PC-9 (cell line): Measurements from ENCODE around the gene TMEM52. TPM values are rescaled to one million over a fixed set of nuclear protein-coding genes. Genes with fewer than 3 reads are reported as not detected.
"Not testable (repeated sequence)": the region's sequence is repeated elsewhere in the genome, so short reads cannot be mapped to it uniquely, and the experiment has no call there.

ENCODE experiments used
- BruUV-seq: library from RNA; stranded (reverse); fragments of 400-500 nt; replicated peaks from 2 replicates; lab custom pipeline; 2021; lab: Mats Ljungman, UMichigan
- CTCF ChIA-PET: fragments of 300-600 bp; sonication (Branson Sonifier 250); formaldehyde crosslinking; loops from one replicate; lab custom pipeline; 2022; ENCODE audit warnings: antibody characterized with exemption; lab: Charles Lee
- POLR2A ChIA-PET: fragments of 300-600 bp; sonication (Branson Sonifier 250); formaldehyde crosslinking; loops from one replicate; lab custom pipeline; 2022; ENCODE audit warnings: antibody characterized with exemption; ENCODE audit not compliant: unreplicated experiment; lab: Charles Lee
- DNase-seq, 2 experiments: peaks; one replicate each; pipeline versions ENCODE4 v3.0.0 to v3.0.0-alpha.2; 2015 to 2022; ENCODE audit warnings: mixed read lengths in 1 of 2
- H2AFZ ChIP-seq: fragments of 200-600 bp; sonication (generic); 2 replicates; pipeline ENCODE4 v1.8.1; 2017; ENCODE audit warnings: antibody characterized with exemption
- H3F3A ChIP-seq: fragments of 200-600 bp; sonication (generic); 2 replicates; pipeline ENCODE4 v1.8.1; 2017; ENCODE audit warnings: antibody characterized with exemption, mild to moderate bottlenecking, low read depth; ENCODE audit not compliant: insufficient read depth
- H3K27ac ChIP-seq: fragments of 200-600 bp; sonication (generic); 2 replicates; pipeline ENCODE4 v1.6.1; 2016; ENCODE audit warnings: mixed run types
- H3K27me3 ChIP-seq: fragments of 200-600 bp; sonication (generic); 2 replicates; pipeline ENCODE4 v1.6.1; 2016; ENCODE audit warnings: low read depth, mixed run types; ENCODE audit not compliant: insufficient read depth
- H3K36me3 ChIP-seq: fragments of 200-600 bp; sonication (generic); 2 replicates; pipeline ENCODE4 v1.6.1; 2016; ENCODE audit warnings: low read depth, mixed run types
- H3K4me1 ChIP-seq: fragments of 200-600 bp; sonication (generic); replicated peaks from 2 replicates; pipeline ENCODE4 v1.6.1; 2016; ENCODE audit warnings: mixed run types; ENCODE audit not compliant: insufficient read depth
- H3K4me2 ChIP-seq: fragments of 200-600 bp; sonication (generic); 2 replicates; pipeline ENCODE4 v1.6.1; 2017; ENCODE audit warnings: mixed run types
- H3K4me3 ChIP-seq: fragments of 200-600 bp; sonication (generic); 2 replicates; pipeline ENCODE4 v1.6.1; 2016; ENCODE audit warnings: mixed run types
- H3K79me2 ChIP-seq: fragments of 200-600 bp; sonication (generic); 2 replicates; pipeline ENCODE4 v1.6.1; 2017; ENCODE audit warnings: low read depth, mixed run types
- H3K9me2 ChIP-seq: fragments of 200-600 bp; sonication (generic); 2 replicates; pipeline ENCODE4 v1.8.1; 2017; ENCODE audit warnings: mild to moderate bottlenecking; ENCODE audit not compliant: insufficient read depth
- H3K9me3 ChIP-seq: fragments of 200-600 bp; sonication (generic); 2 replicates; pipeline ENCODE4 v1.8.1; 2016; ENCODE audit warnings: low read depth; ENCODE audit not compliant: insufficient read depth
- H4K20me1 ChIP-seq: fragments of 200-600 bp; sonication (generic); 2 replicates; pipeline ENCODE4 v1.8.1; 2017; ENCODE audit not compliant: insufficient read depth
- CTCF ChIP-seq: fragments of 200-600 bp; sonication (generic); conservative IDR thresholded peaks from 2 replicates; pipeline ENCODE4 v1.6.1; 2017; ENCODE audit warnings: mixed run types, antibody characterized with exemption, mild to moderate bottlenecking, moderate library complexity
- EZH2 ChIP-seq: fragments of 200-600 bp; sonication (generic); IDR thresholded peaks from 2 replicates; pipeline ENCODE4 v1.8.0; 2017; ENCODE audit warnings: antibody characterized with exemption, low read depth
- intact Hi-C: fragments of 100-400 bp; cut with micrococcal nuclease; formaldehyde crosslinking; loops from one replicate; pipeline ENCODE4 v1.10.0; 2022; ENCODE audit not compliant: unreplicated experiment
- total RNA-seq: library from RNA; stranded (reverse); gene quantifications from 2 replicates; pipeline ENCODE4 v1.2.3, GENCODE V29; 2021

The TMEM52 gene
- total RNA-seq, 1 experiment from 2014 or later, result 7.4 TPM

GRCh38 chr1:1938276-1938573 is 19.1 kb upstream of the TMEM52 start:
- Histone ChIP-seq H3K9me2 (no peaks in the 10 kb centered on the region), H3K4me1 (no peaks in the 10 kb centered on the region), H3K36me3 (no peaks in the 10 kb centered on the region), H2AFZ (no peak overlapping the region), H3K79me2 (no peaks in the 10 kb centered on the region), H3K27ac (no peak overlapping the region), H3F3A (no peaks in the 10 kb centered on the region), H4K20me1 (no peaks in the 10 kb centered on the region), H3K4me2 (no peak overlapping the region), H3K9me3 (no peaks in the 10 kb centered on the region), H3K4me3 (no peak overlapping the region), H3K27me3 (peaks cover 65% of the 10 kb centered on the region)
- ChIA-PET CTCF (no interaction called here), POLR2A (no interaction called here)
- intact Hi-C loops, result no loop called here
- TF ChIP-seq CTCF (no peak), EZH2 (no peak)
- BruUV-seq, result no TSS peak
- no peak for DNase-seq

DNA sequence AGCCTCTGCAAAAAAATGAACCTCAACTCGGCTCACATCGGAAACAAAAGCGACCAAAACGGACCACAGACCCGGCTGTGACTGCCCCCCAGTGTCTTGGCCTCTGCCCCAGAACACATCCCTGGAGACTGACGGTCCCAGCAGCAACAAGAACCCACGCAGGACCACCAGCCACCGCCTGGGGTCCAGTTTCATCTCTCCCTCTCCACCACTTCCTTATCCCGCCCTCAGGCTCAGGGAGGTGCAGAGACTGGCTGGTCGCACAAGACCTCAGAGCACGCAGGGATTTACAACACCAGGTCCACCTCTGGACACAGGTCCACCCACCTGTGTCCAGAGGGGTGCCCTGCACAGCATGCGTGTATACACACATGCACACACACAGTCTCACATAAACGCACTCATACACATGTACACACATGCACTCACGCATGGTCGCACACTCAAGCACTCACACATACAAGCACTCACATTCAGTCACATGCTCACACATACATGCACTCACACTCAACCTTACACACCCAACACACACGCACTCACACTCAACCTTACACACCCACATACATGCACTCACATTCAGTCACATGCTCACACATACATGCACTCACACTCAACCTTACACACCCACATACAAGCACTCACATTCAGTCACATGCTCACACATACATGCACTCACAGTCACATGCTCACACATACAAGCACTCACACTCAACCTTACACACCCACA is 18.6 kb upstream of the TMEM52 start:
- no peak overlapping the region for H3K4me2 ChIP-seq
- BruUV-seq, result no TSS peak
- no peak overlapping the region for H3K27ac ChIP-seq
- no peak for TF ChIP-seq CTCF
- no peak for DNase-seq
- no peaks in the 10 kb centered on the region for H4K20me1 ChIP-seq
- intact Hi-C loops, result no loop called here
- POLR2A ChIA-PET, result no interaction called here
- H3K4me3 ChIP-seq, result no peak overlapping the region
- H3K36me3 ChIP-seq, result no peaks in the 10 kb centered on the region
- H3K4me1 ChIP-seq, result no peaks in the 10 kb centered on the region
- no peaks in the 10 kb centered on the region for H3K9me3 ChIP-seq
- H3K27me3 ChIP-seq, result peaks cover 62% of the 10 kb centered on the region
- no peaks in the 10 kb centered on the region for H3K79me2 ChIP-seq
- no peaks in the 10 kb centered on the region for H3K9me2 ChIP-seq
- CTCF ChIA-PET, result no interaction called here
- H2AFZ ChIP-seq, result no peak overlapping the region
- no peaks in the 10 kb centered on the region for H3F3A ChIP-seq

DNA sequence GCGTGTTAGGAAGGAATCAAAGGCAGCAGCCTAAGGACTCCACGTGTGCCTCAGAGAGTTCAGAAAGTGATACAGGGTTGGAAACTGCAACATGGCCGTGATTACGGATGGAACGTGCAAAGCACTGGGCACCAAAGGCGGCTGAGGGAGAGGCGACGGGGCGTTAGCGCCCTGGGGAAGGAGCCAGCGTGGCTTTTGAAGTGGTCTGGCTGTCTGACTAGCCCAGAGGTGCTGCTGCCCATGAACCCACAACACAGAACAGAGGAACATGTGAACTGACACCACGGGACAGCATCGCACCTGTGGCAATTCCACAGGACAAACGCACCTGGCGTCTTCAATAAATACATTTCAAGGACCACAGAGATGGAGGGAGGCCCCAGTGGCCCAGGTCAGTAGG is 18.0 kb upstream of the TMEM52 start:
- Histone ChIP-seq H3K4me2 (no peak overlapping the region), H3K4me1 (no peaks in the 10 kb centered on the region), H3K27me3 (peaks cover 60% of the 10 kb centered on the region), H4K20me1 (no peaks in the 10 kb centered on the region), H3K79me2 (no peaks in the 10 kb centered on the region), H3K36me3 (no peaks in the 10 kb centered on the region), H3K9me3 (no peaks in the 10 kb centered on the region), H3K27ac (no peak overlapping the region), H3F3A (no peaks in the 10 kb centered on the region), H2AFZ (no peak overlapping the region), H3K9me2 (no peaks in the 10 kb centered on the region), H3K4me3 (no peak overlapping the region)
- intact Hi-C loops, result no loop called here
- BruUV-seq, result no TSS peak
- CTCF ChIA-PET, result no interaction called here
- POLR2A ChIA-PET, result no interaction called here
- no peak for TF ChIP-seq EZH2
- no peak for TF ChIP-seq CTCF
- no peak for DNase-seq

DNA sequence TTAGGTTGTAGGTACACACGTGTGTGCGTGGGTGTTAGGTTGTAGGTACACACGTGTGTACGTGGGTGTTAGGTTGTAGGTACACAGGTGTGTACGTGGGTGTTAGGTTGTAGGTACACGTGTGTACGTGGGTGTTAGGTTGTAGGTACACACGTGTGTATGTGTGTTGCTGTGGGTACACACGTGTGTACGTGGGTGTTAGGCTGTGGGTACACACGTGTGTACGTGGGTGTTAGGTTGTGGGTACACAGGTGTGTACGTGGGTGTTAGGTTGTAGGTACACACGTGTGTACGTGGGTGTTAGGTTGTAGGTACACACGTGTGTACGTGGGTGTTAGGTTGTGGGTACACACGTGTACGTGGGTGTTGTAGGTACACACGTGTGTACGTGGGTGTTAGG is 15.8 kb upstream of the TMEM52 start:
- H4K20me1 ChIP-seq, H3K9me2 ChIP-seq, BruUV-seq, H2AFZ ChIP-seq, H3K4me2 ChIP-seq, CTCF ChIA-PET, DNase-seq, H3K36me3 ChIP-seq, H3K4me3 ChIP-seq, H3K27ac ChIP-seq, H3K4me1 ChIP-seq, intact Hi-C loops, H3K9me3 ChIP-seq, POLR2A ChIA-PET, H3F3A ChIP-seq, H3K79me2 ChIP-seq: not testable (repeated sequence)
- peaks cover 38% of the 10 kb centered on the region for H3K27me3 ChIP-seq
